BJ (cell line): Measurements from ENCODE around the gene DPEP1. TPM values are rescaled to one million over a fixed set of nuclear protein-coding genes. Genes with fewer than 3 reads are reported as not detected.
A peak's percentile ranks its signal among the peaks of the same experiment; 100 is the strongest.

Experiments used
- CTCF ChIA-PET: fragments of 350-600 bp; formaldehyde crosslinking; extraction: SDS; loops from one replicate; lab custom pipeline; 2021; ENCODE audit warnings: antibody characterized with exemption, inconsistent platforms; lab: Yijun Ruan, JAX
- POLR2A ChIA-PET: fragments of 300-600 bp; sonication (Branson Sonifier 250); formaldehyde crosslinking; extraction: SDS; loops from one replicate; lab custom pipeline; 2021; ENCODE audit warnings: antibody characterized with exemption; lab: Charles Lee
- DNase-seq: peaks from one replicate; pipeline ENCODE4 v3.0.0-alpha.2; 2011; ENCODE audit warnings: low read depth
- H3K27me3 ChIP-seq: 2 replicates; pipeline ENCODE4 v1.6.0; 2011; ENCODE audit warnings: low read length; ENCODE audit not compliant: control insufficient read depth, insufficient read depth
- H3K36me3 ChIP-seq: 2 replicates; pipeline ENCODE4 v1.5.1; 2011; ENCODE audit warnings: low read length; ENCODE audit not compliant: control insufficient read depth, insufficient read depth
- H3K4me3 ChIP-seq: 2 replicates; pipeline ENCODE4 v1.5.1; 2011; ENCODE audit warnings: low read depth, mild to moderate bottlenecking, control low read depth, low read length
- CTCF ChIP-seq: IDR thresholded peaks from 2 replicates; pipeline ENCODE4 v1.5.1; 2011; ENCODE audit warnings: low read depth, mild to moderate bottlenecking, control low read depth, inconsistent platforms, low read length, moderate library complexity; ENCODE audit not compliant: insufficient read depth
- polyA plus RNA-seq: library from polyadenylated mRNA; depleted of rRNA; stranded (reverse); fragments of >200 nt; gene quantifications from 2 replicates; pipeline ENCODE4 v1.2.3, GENCODE V29; 2011

The DPEP1 gene
- polyA plus RNA-seq, 1 experiment = not detected

GRCh38 chr16:89581045-89581695, 32.3 kb upstream of the DPEP1 start:
- CTCF ChIA-PET = interaction anchor here (0.7 to 1.6 kb wide), 6 partner anchors 9 to 130 kb away, joined by 3 to 7 read pairs (median 4); no protein-coding TSS in a partner anchor
- Histone ChIP-seq H3K27me3 (no peaks in the 10 kb centered on the region), H3K4me3 (no peak overlapping the region), H3K36me3 (no peaks in the 10 kb centered on the region)
- TF ChIP-seq CTCF = no peak
- POLR2A ChIA-PET = no interaction called here
- DNase-seq = peak; percentile 88

- ChIA-PET CTCF (interaction anchor here (1.0 to 1.6 kb wide), 4 partner anchors 10 to 129 kb away, joined by 3 to 7 read pairs (median 4); no protein-coding TSS in a partner anchor), POLR2A (no interaction called here)
- Histone ChIP-seq H3K27me3 (no peaks in the 10 kb centered on the region), H3K36me3 (no peaks in the 10 kb centered on the region), H3K4me3 (no peak overlapping the region)
- no peak for DNase-seq
- no peak for TF ChIP-seq CTCF
Measured at GRCh38 chr16:89581861-89582563, 31.4 kb upstream of the DPEP1 start.

- Histone ChIP-seq H3K36me3 (no peaks in the 10 kb centered on the region), H3K4me3 (no peak overlapping the region), H3K27me3 (no peaks in the 10 kb centered on the region)
- no peak for TF ChIP-seq CTCF
- DNase-seq = no peak
- ChIA-PET POLR2A (no interaction called here), CTCF (interaction anchor here (1.6 kb wide), 1 partner anchor 33 kb away, joined by 7 read pairs; no protein-coding TSS in a partner anchor)
Measured at GRCh38 chr16:89582614-89583196, 30.7 kb upstream of the DPEP1 start.

DNA sequence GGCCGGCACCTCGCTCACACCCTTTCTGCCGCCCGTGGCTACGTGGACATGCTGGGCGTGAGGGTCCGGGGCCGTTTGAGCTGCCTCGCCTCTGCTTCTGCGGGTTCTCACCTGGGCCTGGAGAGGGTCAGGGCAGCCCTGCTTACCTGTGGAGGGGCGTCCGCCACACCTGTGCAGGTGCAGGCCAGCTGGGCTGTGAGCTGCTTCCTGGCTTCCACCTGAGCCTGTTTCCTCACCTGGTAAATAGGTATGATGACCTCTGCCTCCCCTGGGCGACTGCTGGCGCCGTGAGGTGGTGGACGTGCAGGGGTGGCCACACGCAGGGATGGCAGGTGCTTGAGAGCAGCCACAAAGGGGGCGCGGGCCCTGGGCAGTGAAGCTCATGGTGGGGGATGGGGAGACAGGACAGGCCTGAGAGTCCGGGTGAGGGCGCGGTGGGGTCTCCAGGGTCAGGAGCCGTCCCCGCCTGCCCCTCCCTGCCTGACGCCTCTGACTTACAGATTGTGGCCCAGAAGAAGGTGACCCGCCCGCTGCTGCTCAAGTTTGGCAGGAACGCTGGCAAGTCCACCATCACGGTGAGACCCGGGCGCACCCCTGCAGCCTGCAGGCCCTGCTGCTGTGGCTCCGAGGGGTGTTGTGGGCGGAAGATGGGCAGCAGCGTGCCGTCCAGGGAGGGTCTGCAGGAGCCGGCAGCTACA, 30.1 kb upstream of the DPEP1 start:
- Histone ChIP-seq H3K27me3 (no peaks in the 10 kb centered on the region), H3K36me3 (no peaks in the 10 kb centered on the region), H3K4me3 (no peak overlapping the region)
- no peak for TF ChIP-seq CTCF
- no peak for DNase-seq
- CTCF ChIA-PET = interaction anchor here (1.1 kb wide), 1 partner anchor 58 kb away, joined by 4 read pairs; no protein-coding TSS in a partner anchor
- POLR2A ChIA-PET = no interaction called here
